OCI-LY7 (cell line): ENCODE data around the gene SNN. TPM values are rescaled to one million over a fixed set of nuclear protein-coding genes. Genes with fewer than 3 reads are reported as not detected.
A peak's percentile ranks its signal among the peaks of the same experiment; 100 is the strongest.

Source experiments
- BruUV-seq: library from RNA; stranded (reverse); fragments of 400-500 nt; replicated peaks from 2 replicates; lab custom pipeline; 2021; lab: Mats Ljungman, UMichigan
- CTCF ChIA-PET: fragments of 300-600 bp; sonication (Branson Sonifier 250); formaldehyde crosslinking; loops from one replicate; lab custom pipeline; 2022; ENCODE audit warnings: antibody characterized with exemption; ENCODE audit not compliant: unreplicated experiment; lab: Charles Lee
- POLR2A ChIA-PET: fragments of 300-600 bp; sonication (Branson Sonifier 250); formaldehyde crosslinking; loops from one replicate; lab custom pipeline; 2022; ENCODE audit warnings: antibody characterized with exemption; lab: Charles Lee
- DNase-seq: peaks from one replicate; pipeline ENCODE4 v3.0.0-alpha.2; 2015; ENCODE audit warnings: low spot score
- H2AFZ ChIP-seq: fragments of 200-600 bp; sonication (generic), shearing (Covaris generic); 2 replicates; pipeline ENCODE4 v1.6.1; 2014; ENCODE audit warnings: mild to moderate bottlenecking, antibody characterized with exemption, low read length, moderate library complexity
- H3K27ac ChIP-seq: fragments of 200-600 bp; sonication (generic); 2 replicates; pipeline ENCODE4 v1.5.1; 2014; ENCODE audit warnings: mixed run types, low read depth, mild to moderate bottlenecking, moderate library complexity, low read length, inconsistent platforms; ENCODE audit not compliant: poor library complexity, severe bottlenecking
- H3K36me3 ChIP-seq: fragments of 200-600 bp; sonication (generic); 2 replicates; pipeline ENCODE4 v1.6.1; 2014; ENCODE audit warnings: mild to moderate bottlenecking, antibody characterized with exemption, low read length, moderate library complexity, mixed read lengths; ENCODE audit not compliant: insufficient read depth
- H3K4me1 ChIP-seq: fragments of 200-600 bp; sonication (generic); 2 replicates; pipeline ENCODE4 v1.5.1; 2014; ENCODE audit warnings: mild to moderate bottlenecking, low read length; ENCODE audit not compliant: insufficient read depth, poor library complexity, severe bottlenecking
- H3K4me2 ChIP-seq: fragments of 200-600 bp; sonication (generic); 2 replicates; pipeline ENCODE4 v1.6.1; 2014; ENCODE audit warnings: mild to moderate bottlenecking, low read length
- H3K4me3 ChIP-seq: fragments of 200-600 bp; sonication (generic); 2 replicates; pipeline ENCODE4 v1.5.1; 2014; ENCODE audit warnings: mild to moderate bottlenecking, low read depth, low read length; ENCODE audit not compliant: poor library complexity, severe bottlenecking
- H3K79me2 ChIP-seq: fragments of 200-600 bp; sonication (generic); 2 replicates; pipeline ENCODE4 v1.6.1; 2016; ENCODE audit warnings: low read depth, mild to moderate bottlenecking, low read length, moderate library complexity, mixed read lengths; ENCODE audit not compliant: insufficient read depth
- H3K9me2 ChIP-seq: fragments of 200-600 bp; sonication (generic); 2 replicates; pipeline ENCODE4 v1.6.1; 2016; ENCODE audit warnings: mild to moderate bottlenecking, low read length, mixed read lengths; ENCODE audit not compliant: insufficient read depth
- H3K9me3 ChIP-seq: fragments of 200-600 bp; sonication (generic); 2 replicates; pipeline ENCODE4 v1.6.1; 2014; ENCODE audit warnings: mild to moderate bottlenecking, mixed run types, low read length, mixed read lengths
- H4K20me1 ChIP-seq: fragments of 200-600 bp; sonication (generic); 2 replicates; pipeline ENCODE4 v1.6.1; 2014; ENCODE audit warnings: mild to moderate bottlenecking, antibody characterized with exemption, low read length, moderate library complexity, mixed read lengths; ENCODE audit not compliant: insufficient read depth
- EZH2phosphoT487 ChIP-seq: fragments of 200-600 bp; sonication (generic); IDR thresholded peaks from 2 replicates; pipeline ENCODE4 v1.6.1; 2018; ENCODE audit warnings: low read depth, borderline replicate concordance, mild to moderate bottlenecking, mixed run types, antibody characterized with exemption, low read length, moderate library complexity, mixed read lengths
- intact Hi-C: fragments of 100-400 bp; cut with micrococcal nuclease; formaldehyde crosslinking; loops from one replicate; pipeline ENCODE4 v1.10.0; 2022; ENCODE audit not compliant: unreplicated experiment
- total RNA-seq, 2 experiments: library from RNA; depleted of rRNA in 1 of 2; stranded (reverse); fragments of >200 nt in 1 of 2; shearing (Covaris generic) in 1 of 2; gene quantifications; 2 replicates each; pipeline ENCODE4 v1.2.3, GENCODE V29; 2014 to 2022
- TF ChIP-seq, protein P1 (sequence below): fragments of 200-600 bp; sonication (generic); conservative IDR thresholded peaks from 2 replicates; pipeline ENCODE4 v1.5.1; 2014; ENCODE audit warnings: mild to moderate bottlenecking, antibody characterized with exemption, low read length, moderate library complexity, mixed read lengths

SNN gene
- total RNA-seq, 2 experiments from 2014 or later, result 27.8 to 31.8 TPM

DNA sequence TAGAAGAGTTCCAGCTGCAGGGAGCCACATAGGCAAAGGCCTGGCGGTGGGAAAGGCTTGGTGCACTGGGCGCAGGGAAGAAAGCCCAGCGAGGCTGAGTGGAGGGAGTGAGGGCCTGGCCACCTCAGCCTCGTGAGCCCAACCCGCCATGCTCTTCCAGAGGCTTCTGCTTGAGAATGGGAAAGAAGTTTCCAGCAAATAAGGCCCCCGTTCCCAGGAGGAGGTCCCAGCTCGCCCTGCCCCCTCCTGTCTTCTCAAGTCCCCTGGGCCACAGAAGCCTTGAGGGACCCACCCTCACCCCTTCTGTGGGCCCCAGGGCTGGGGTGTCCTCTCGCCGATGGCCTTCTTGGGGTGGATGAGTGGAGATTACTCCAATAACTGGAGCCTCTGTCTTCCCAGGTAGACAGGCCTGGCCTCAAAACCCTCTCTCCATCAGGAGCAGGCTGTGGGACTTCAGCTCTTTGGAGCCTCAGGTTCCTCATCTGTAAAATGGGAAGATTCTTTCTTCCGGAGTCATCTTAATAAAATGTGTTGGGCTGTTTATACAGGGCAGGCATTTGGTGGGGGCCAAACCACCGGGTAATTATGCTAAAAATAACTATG is 933 bp upstream of the SNN start:
- Histone ChIP-seq H4K20me1 (peaks cover 5% of the 10 kb centered on the region; the same call in 1 of the 2 replicates), H3K79me2 (peaks cover 37% of the 10 kb centered on the region), H3K4me2 (peak overlapping the region; percentile 85), H3K36me3 (peaks cover 3% of the 10 kb centered on the region; the same call in 1 of the 2 replicates), H3K4me1 (peaks cover 77% of the 10 kb centered on the region), H3K9me3 (no peaks in the 10 kb centered on the region), H3K4me3 (peak overlapping the region; percentile 64), H3K27ac (peak overlapping the region; percentile 74), H2AFZ (no peak overlapping the region; the same call in 1 of the 2 replicates), H3K9me2 (no peaks in the 10 kb centered on the region)
- DNase-seq, result no peak
- intact Hi-C loops, result no loop called here
- no peak for TF ChIP-seq EZH2phosphoT487
- TF ChIP-seq, protein P1, sequence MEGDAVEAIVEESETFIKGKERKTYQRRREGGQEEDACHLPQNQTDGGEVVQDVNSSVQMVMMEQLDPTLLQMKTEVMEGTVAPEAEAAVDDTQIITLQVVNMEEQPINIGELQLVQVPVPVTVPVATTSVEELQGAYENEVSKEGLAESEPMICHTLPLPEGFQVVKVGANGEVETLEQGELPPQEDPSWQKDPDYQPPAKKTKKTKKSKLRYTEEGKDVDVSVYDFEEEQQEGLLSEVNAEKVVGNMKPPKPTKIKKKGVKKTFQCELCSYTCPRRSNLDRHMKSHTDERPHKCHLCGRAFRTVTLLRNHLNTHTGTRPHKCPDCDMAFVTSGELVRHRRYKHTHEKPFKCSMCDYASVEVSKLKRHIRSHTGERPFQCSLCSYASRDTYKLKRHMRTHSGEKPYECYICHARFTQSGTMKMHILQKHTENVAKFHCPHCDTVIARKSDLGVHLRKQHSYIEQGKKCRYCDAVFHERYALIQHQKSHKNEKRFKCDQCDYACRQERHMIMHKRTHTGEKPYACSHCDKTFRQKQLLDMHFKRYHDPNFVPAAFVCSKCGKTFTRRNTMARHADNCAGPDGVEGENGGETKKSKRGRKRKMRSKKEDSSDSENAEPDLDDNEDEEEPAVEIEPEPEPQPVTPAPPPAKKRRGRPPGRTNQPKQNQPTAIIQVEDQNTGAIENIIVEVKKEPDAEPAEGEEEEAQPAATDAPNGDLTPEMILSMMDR, result no peak
- ChIA-PET POLR2A (interaction anchor here (0.8 kb wide), 1 partner anchor 16 kb away, joined by 4 read pairs; no protein-coding TSS in a partner anchor), CTCF (no interaction called here)
- BruUV-seq, result no TSS peak

DNA sequence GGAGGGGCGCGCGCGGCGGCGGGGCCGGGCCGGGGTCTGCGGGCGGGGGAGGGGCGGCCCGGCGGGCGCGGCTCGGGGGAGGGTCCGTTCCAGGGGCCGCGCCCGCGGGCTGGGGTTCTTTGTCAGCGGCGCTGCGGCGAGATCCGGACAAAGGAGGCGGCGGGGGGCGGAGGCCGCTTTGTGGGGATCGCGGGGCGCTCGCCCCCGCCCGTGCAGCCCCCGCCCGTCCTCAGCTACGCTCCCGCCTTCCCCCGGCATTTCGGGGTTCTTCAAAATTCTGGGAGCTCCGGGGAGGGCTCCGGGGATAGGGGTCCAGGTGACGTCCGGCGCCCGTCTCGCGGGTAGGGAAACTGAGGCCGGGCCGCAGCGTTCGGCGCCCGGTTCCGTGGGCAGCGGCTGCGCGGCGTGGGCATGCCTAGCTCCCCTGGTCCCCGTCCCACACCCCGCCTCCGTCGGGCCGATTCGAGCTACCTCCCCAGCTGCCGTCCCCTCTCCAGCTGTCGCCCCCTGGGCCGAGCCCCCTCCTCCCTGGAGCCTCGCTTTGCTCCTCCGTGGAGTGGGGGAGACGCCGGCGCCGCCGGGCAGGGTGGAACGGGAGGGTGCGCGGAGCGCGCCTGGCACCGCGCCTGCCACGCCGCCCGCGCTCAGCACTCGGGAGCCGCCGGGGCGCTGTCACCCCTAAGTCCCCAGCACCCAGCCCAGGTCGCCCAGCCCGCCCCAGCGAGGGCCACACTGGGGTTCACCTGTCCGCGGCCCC is 546 bp downstream of the SNN start:
- Histone ChIP-seq H3K9me2 (no peaks in the 10 kb centered on the region), H3K79me2 (peaks cover 51% of the 10 kb centered on the region), H3K27ac (peak overlapping the region; percentile 57), H3K4me3 (peak overlapping the region; percentile 87), H4K20me1 (peaks cover 5% of the 10 kb centered on the region; the same call in 1 of the 2 replicates), H3K4me2 (peak overlapping the region; percentile 93), H3K4me1 (peaks cover 86% of the 10 kb centered on the region), H3K9me3 (no peaks in the 10 kb centered on the region), H3K36me3 (peaks cover 3% of the 10 kb centered on the region; the same call in 1 of the 2 replicates), H2AFZ (no peak overlapping the region)
- TF ChIP-seq, protein P1, result no peak
- no peak for TF ChIP-seq EZH2phosphoT487
- intact Hi-C loops, result no loop called here
- ChIA-PET CTCF (interaction anchor here (0.8 kb wide), 1 partner anchor 46 kb away, joined by 5 read pairs; no protein-coding TSS in a partner anchor), POLR2A (interaction anchor here (0.5 to 1.3 kb wide), 7 partner anchors 15 to 262 kb away, joined by 3 to 4 read pairs (median 3); no protein-coding TSS in a partner anchor)
- no peak for DNase-seq
- no TSS peak for BruUV-seq
